HepG2 (cell line): ENCODE measurements around the gene EEF1AKMT3. TPM values are rescaled to one million over a fixed set of nuclear protein-coding genes. Genes with fewer than 3 reads are reported as not detected.

ENCODE experiments used
- ATM ChIP-seq: fragments of 450-650 bp; IDR thresholded peaks from 2 replicates; pipeline ENCODE4 v1.7.1; 2017; ENCODE audit warnings: mild to moderate bottlenecking, borderline replicate concordance
- FIP1L1 ChIP-seq: fragments of 200-400 bp; formaldehyde crosslinking; IDR thresholded peaks from 2 replicates; pipeline ENCODE4 v1.6.1; 2018; ENCODE audit warnings: low read depth, mild to moderate bottlenecking, low read length, moderate library complexity, borderline replicate concordance; ENCODE audit not compliant: insufficient read depth
- GZF1 ChIP-seq: sonication (generic); formaldehyde crosslinking; IDR thresholded peaks from 2 replicates; pipeline ENCODE4 v1.5.1; 2020; ENCODE audit warnings: mild to moderate bottlenecking, missing genetic modification reagents
- HOXA3 ChIP-seq: sonication (generic); formaldehyde crosslinking; IDR thresholded peaks from 2 replicates; pipeline ENCODE4 v1.5.0; 2020; ENCODE audit warnings: missing genetic modification reagents
- JARID2 ChIP-seq: sonication (generic); formaldehyde crosslinking; IDR thresholded peaks from 2 replicates; pipeline ENCODE4 v1.8.1; 2023; ENCODE audit warnings: missing genetic modification reagents, inconsistent platforms; ENCODE audit not compliant: insufficient replicate concordance
- MLX ChIP-seq: IDR thresholded peaks from 2 replicates; pipeline ENCODE4 v1.6.1; 2016
- PRMT3 ChIP-seq: sonication (generic); formaldehyde crosslinking; IDR thresholded peaks from 2 replicates; pipeline ENCODE4 v1.8.1; 2022; ENCODE audit warnings: low read depth, mild to moderate bottlenecking, moderate library complexity, missing genetic modification reagents, borderline replicate concordance
- REXO4 ChIP-seq: sonication (generic); formaldehyde crosslinking; IDR thresholded peaks from 2 replicates; pipeline ENCODE4 v1.8.0; 2022; ENCODE audit warnings: missing genetic modification reagents, mild to moderate bottlenecking, borderline replicate concordance
- ZNF276 ChIP-seq: sonication (generic); formaldehyde crosslinking; IDR thresholded peaks from 2 replicates; pipeline ENCODE4 v1.4.0; 2020; ENCODE audit warnings: mild to moderate bottlenecking, low read depth, missing genetic modification reagents
- ZNF317 ChIP-seq: sonication (generic); formaldehyde crosslinking; IDR thresholded peaks from 2 replicates; pipeline ENCODE4 v1.5.0; 2020; ENCODE audit warnings: mild to moderate bottlenecking, missing genetic modification reagents
- ZNF567 ChIP-seq: sonication (generic); formaldehyde crosslinking; IDR thresholded peaks from 2 replicates; pipeline ENCODE4 v1.8.1; 2023; ENCODE audit warnings: mild to moderate bottlenecking, missing genetic modification reagents, borderline replicate concordance
- ZNF569 ChIP-seq: sonication (generic); formaldehyde crosslinking; IDR thresholded peaks from 2 replicates; pipeline ENCODE4 v1.5.0; 2020; ENCODE audit warnings: mild to moderate bottlenecking, missing genetic modification reagents, moderate library complexity, borderline replicate concordance
- ZNF619 ChIP-seq: sonication (generic); formaldehyde crosslinking; IDR thresholded peaks from 2 replicates; pipeline ENCODE4 v1.4.0; 2020; ENCODE audit warnings: mild to moderate bottlenecking, missing genetic modification reagents
- ZNF788 ChIP-seq: sonication (generic); formaldehyde crosslinking; IDR thresholded peaks from 2 replicates; pipeline ENCODE4 v1.5.0; 2020; ENCODE audit warnings: mild to moderate bottlenecking, missing genetic modification reagents, borderline replicate concordance
- ZNF83 ChIP-seq: sonication (generic); formaldehyde crosslinking; IDR thresholded peaks from 2 replicates; pipeline ENCODE4 v1.4.0; 2020; ENCODE audit warnings: missing genetic modification reagents, mild to moderate bottlenecking, borderline replicate concordance
- polyA plus RNA-seq, 8 experiments: library from polyadenylated mRNA; depleted of rRNA in 3 of 8; stranded (reverse) in 7 of 8; unstranded in 1 of 8; fragments of >200 nt; fragmentation: Illumina TruSeq in 4 of 8; extraction: Trizol in 4 of 8; gene quantifications; 2 replicates each; pipeline versions ENCODE4 v1.2.1 to v1.2.3, GENCODE V29; 2011 to 2016; ENCODE audit warnings: low read depth in 4 of 8, missing spikeins in 1 of 8, mixed read lengths in 1 of 8; ENCODE audit not compliant: insufficient read depth in 1 of 8
- total RNA-seq, 5 experiments: library from RNA; depleted of rRNA; stranded (reverse); fragments of >200 nt; fragmentation: Illumina TruSeq; extraction: Trizol; gene quantifications; 2 replicates each; pipeline ENCODE4 v1.2.3, GENCODE V29; 2016; ENCODE audit warnings: low read depth in 1 of 5
- TF ChIP-seq, protein P1 (sequence below): sonication (generic); formaldehyde crosslinking; IDR thresholded peaks from 2 replicates; pipeline ENCODE4 v1.4.0; 2020; ENCODE audit warnings: missing genetic modification reagents, borderline replicate concordance
- TF ChIP-seq, protein P2 (sequence below): sonication (generic); formaldehyde crosslinking; IDR thresholded peaks from 2 replicates; pipeline ENCODE4 v1.4.0; 2020; ENCODE audit warnings: missing genetic modification reagents
- TF ChIP-seq, protein P3 (sequence below): sonication (generic); formaldehyde crosslinking; IDR thresholded peaks from 2 replicates; pipeline ENCODE4 v1.9.0; 2021; ENCODE audit warnings: missing genetic modification reagents, borderline replicate concordance

Gene EEF1AKMT3
- total and polyA plus RNA-seq, 2 of the 13 experiments (the other 11 are each of a cell fraction or from before 2014, with no cell fraction given), result 4.7 to 11.4 TPM

DNA sequence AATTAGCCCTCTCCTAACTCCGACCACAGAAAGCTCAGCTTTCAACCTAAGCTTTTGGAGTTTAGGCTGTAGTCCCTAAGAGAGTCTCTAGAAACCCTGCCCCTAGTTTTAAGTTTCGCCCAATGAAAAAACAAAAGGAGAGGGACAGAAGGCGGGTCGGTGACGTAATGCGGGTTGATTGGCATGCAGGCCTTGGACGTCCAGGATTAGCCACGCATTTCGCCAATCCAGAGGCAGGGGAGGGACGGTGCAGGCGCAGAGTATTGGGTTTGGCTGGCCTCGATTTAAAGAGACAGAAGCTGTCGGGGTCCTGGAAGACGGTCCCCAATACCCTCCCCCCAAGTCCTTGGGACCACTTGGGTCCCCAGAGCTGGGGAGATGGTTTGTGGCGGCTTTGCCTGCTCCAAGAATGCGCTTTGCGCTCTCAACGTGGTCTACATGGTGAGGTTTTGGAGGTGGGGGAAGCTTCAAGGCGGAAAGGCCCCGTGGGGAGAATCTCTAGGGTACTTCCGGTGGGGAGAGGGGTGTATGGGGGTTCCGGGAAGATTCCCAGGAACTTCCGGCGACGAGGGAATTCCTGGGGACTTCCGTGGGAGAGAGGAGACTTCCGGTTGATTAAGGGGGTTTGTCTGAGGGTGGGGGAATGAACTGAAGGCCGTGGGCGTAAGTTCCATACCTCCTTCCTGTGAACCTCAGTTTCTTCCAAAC, 27.5 kb upstream of the EEF1AKMT3 start, which contains the start of gene TSPAN31 (continued):
- TF ChIP-seq, protein P1, sequence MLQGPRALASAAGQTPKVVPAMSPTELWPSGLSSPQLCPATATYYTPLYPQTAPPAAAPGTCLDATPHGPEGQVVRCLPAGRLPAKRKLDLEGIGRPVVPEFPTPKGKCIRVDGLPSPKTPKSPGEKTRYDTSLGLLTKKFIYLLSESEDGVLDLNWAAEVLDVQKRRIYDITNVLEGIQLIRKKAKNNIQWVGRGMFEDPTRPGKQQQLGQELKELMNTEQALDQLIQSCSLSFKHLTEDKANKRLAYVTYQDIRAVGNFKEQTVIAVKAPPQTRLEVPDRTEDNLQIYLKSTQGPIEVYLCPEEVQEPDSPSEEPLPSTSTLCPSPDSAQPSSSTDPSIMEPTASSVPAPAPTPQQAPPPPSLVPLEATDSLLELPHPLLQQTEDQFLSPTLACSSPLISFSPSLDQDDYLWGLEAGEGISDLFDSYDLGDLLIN (CRISPR knock-in tag), result no peak
- TF ChIP-seq ZNF788 (CRISPR knock-in tag) (no peak), REXO4 (no peak), ZNF569 (CRISPR knock-in tag) (no peak), ZNF619 (CRISPR knock-in tag) (no peak), MLX (CRISPR knock-in tag) (no peak), ZNF83 (CRISPR knock-in tag) (no peak), HOXA3 (CRISPR knock-in tag) (peak; percentile 7; the same call in 1 of the 2 replicates), JARID2 (CRISPR knock-in tag) (no peak), ZNF567 (CRISPR knock-in tag) (no peak), FIP1L1 (no peak), ZNF276 (CRISPR knock-in tag) (no peak), ZNF317 (CRISPR knock-in tag) (no peak), ATM (no peak), GZF1 (CRISPR knock-in tag) (no peak), PRMT3 (CRISPR knock-in tag) (no peak)
- TF ChIP-seq, protein P2, sequence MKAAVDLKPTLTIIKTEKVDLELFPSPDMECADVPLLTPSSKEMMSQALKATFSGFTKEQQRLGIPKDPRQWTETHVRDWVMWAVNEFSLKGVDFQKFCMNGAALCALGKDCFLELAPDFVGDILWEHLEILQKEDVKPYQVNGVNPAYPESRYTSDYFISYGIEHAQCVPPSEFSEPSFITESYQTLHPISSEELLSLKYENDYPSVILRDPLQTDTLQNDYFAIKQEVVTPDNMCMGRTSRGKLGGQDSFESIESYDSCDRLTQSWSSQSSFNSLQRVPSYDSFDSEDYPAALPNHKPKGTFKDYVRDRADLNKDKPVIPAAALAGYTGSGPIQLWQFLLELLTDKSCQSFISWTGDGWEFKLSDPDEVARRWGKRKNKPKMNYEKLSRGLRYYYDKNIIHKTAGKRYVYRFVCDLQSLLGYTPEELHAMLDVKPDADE (CRISPR knock-in tag), result no peak
- TF ChIP-seq, protein P3, sequence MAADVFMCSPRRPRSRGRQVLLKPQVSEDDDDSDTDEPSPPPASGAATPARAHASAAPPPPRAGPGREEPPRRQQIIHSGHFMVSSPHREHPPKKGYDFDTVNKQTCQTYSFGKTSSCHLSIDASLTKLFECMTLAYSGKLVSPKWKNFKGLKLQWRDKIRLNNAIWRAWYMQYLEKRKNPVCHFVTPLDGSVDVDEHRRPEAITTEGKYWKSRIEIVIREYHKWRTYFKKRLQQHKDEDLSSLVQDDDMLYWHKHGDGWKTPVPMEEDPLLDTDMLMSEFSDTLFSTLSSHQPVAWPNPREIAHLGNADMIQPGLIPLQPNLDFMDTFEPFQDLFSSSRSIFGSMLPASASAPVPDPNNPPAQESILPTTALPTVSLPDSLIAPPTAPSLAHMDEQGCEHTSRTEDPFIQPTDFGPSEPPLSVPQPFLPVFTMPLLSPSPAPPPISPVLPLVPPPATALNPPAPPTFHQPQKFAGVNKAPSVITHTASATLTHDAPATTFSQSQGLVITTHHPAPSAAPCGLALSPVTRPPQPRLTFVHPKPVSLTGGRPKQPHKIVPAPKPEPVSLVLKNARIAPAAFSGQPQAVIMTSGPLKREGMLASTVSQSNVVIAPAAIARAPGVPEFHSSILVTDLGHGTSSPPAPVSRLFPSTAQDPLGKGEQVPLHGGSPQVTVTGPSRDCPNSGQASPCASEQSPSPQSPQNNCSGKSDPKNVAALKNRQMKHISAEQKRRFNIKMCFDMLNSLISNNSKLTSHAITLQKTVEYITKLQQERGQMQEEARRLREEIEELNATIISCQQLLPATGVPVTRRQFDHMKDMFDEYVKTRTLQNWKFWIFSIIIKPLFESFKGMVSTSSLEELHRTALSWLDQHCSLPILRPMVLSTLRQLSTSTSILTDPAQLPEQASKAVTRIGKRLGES (CRISPR knock-in tag), result no peak
